Measurements from ENCODE around the gene GOLGA6L1. TPM values are rescaled to one million over a fixed set of nuclear protein-coding genes. Genes with fewer than 3 reads are reported as not detected.
"Not testable (repeated sequence)": the region's sequence is repeated elsewhere in the genome, so short reads cannot be mapped to it uniquely, and the experiment has no call there.

The GOLGA6L1 gene
- total RNA-seq, 2 experiments from 2014 or later, result not detected

DNA sequence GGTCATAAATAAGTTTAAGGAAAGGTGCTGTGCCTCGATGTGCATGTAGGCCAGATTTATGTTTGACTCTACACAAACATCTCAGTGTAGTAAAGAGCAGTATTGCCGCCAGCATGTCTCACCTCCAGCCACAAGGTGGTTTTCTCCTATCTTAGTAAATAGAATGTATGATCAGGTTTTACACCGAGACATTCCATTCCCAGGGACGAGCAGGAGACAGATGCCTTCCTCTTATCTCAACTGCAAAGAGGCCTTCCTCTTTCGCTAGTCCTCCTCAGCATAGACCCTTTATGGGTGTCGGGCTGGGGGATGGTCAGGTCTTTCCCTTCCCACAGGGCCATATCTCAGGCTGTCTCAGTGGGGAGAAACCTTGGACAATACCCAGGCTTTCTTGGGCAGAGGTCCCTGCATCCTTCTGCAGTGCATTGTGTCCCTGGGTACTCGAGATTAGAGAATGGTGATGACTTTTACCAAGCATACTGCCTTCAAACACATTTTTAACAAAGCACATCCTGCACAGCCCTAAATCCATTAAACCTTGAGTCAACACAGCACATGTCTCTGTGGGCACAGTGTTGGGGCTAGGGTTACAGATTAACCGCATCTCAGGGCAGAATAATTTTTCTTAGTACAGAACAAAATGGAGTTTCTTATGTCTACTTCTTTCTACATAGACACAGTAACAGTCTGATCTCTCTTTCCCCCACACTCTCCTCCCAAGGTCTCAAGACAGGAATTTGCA, 54.5 kb downstream of the GOLGA6L1 start:
- H3K4me1 Mint-ChIP-seq; H3K27ac Mint-ChIP-seq; POLR2A ChIA-PET; H3K36me3 Mint-ChIP-seq (ENCODE audit: low read depth); ATAC-seq; CTCF ChIA-PET; H3K27me3 Mint-ChIP-seq; intact Hi-C loops (cut with DNase I, micrococcal nuclease); DNase-seq; H3K9me3 Mint-ChIP-seq (ENCODE audit: low read depth); H3K4me3 Mint-ChIP-seq: not testable (repeated sequence)

GRCh38 chr15:23081271-23081670, 55.4 kb downstream of the GOLGA6L1 start:
- no peaks in the 10 kb centered on the region for H3K4me1 Mint-ChIP-seq
- ChIA-PET POLR2A (no interaction called here), CTCF (no interaction called here)
- H3K9me3 Mint-ChIP-seq (ENCODE audit: low read depth), result no peaks in the 10 kb centered on the region
- H3K27me3 Mint-ChIP-seq, result no peaks in the 10 kb centered on the region
- no peak overlapping the region for H3K27ac Mint-ChIP-seq
- no peak for ATAC-seq
- DNase-seq, result no peak
- H3K36me3 Mint-ChIP-seq (ENCODE audit: low read depth), result no peaks in the 10 kb centered on the region
- no peak overlapping the region for H3K4me3 Mint-ChIP-seq
- intact Hi-C loops (cut with DNase I, micrococcal nuclease), result no loop called here

GRCh38 chr15:23079766-23080165, 56.9 kb downstream of the GOLGA6L1 start:
- intact Hi-C loops (cut with DNase I, micrococcal nuclease), result no loop called here
- ATAC-seq, result no peak

More at GRCh38 chr15:23079766-23080165, 56.9 kb downstream of the GOLGA6L1 start:
- Mint-ChIP-seq H3K4me1 (no peaks in the 10 kb centered on the region), H3K9me3 (ENCODE audit: low read depth) (no peaks in the 10 kb centered on the region), H3K36me3 (ENCODE audit: low read depth) (no peaks in the 10 kb centered on the region), H3K27ac (no peak overlapping the region), H3K4me3 (no peak overlapping the region), H3K27me3 (no peaks in the 10 kb centered on the region)
- ChIA-PET CTCF (no interaction called here), POLR2A (no interaction called here)
- no peak for DNase-seq

Other genes with a start within 250 kb of the GOLGA6L1 start
- gene CYFIP1, start 156.5 kb downstream of the GOLGA6L1 start, total RNA-seq, result 10 to 100 TPM; 31.1 to 32.8 TPM
- gene TUBGCP5, start 97.3 kb downstream of the GOLGA6L1 start, total RNA-seq, result 10 to 100 TPM; 16.2 to 16.4 TPM
- gene GOLGA6L26, start 197.4 kb upstream of the GOLGA6L1 start, total RNA-seq, result not detected
- gene GOLGA8S, start 217.9 kb upstream of the GOLGA6L1 start, total RNA-seq, result under 1 TPM in 1 of 2 experiments, not detected in 1; 0.11 TPM